Stomach smooth muscle (tissue), 2 donors: Measurements from ENCODE around the gene IL1R2.

Experiments used
- H3K27ac ChIP-seq: one replicate; pipeline ENCODE4 v1.7.0; 2013; ENCODE audit warnings: mild to moderate bottlenecking, low read length, inconsistent platforms
- H3K27me3 ChIP-seq, 2 donors: one replicate each; pipeline ENCODE4 v1.7.0; 2013; ENCODE audit warnings: low read length in 2 of 2; ENCODE audit not compliant: insufficient read depth in 2 of 2, control insufficient read depth in 1 of 2
- H3K36me3 ChIP-seq, 2 donors: one replicate each; pipeline ENCODE4 v1.7.0; 2013; ENCODE audit warnings: low read length in 2 of 2; ENCODE audit not compliant: control insufficient read depth in 2 of 2, insufficient read depth in 2 of 2
- H3K4me1 ChIP-seq: one replicate; pipeline ENCODE4 v1.7.0; 2013; ENCODE audit warnings: low read length; ENCODE audit not compliant: control insufficient read depth, insufficient read depth
- H3K4me3 ChIP-seq, 2 donors: one replicate each; pipeline ENCODE4 v1.7.0; 2013; ENCODE audit warnings: low read length in 2 of 2
- H3K9ac ChIP-seq, 2 donors: one replicate each; pipeline ENCODE4 v1.7.0; 2013; ENCODE audit warnings: low read length in 2 of 2, mild to moderate bottlenecking in 1 of 2
- H3K9me3 ChIP-seq, 2 donors: one replicate each; pipeline ENCODE4 v1.7.0; 2013; ENCODE audit warnings: low read length in 2 of 2; ENCODE audit not compliant: control insufficient read depth in 2 of 2
- donor health status: healthy.
- donor health status: Pancreatic carcinoma.

IL1R2 gene

DNA sequence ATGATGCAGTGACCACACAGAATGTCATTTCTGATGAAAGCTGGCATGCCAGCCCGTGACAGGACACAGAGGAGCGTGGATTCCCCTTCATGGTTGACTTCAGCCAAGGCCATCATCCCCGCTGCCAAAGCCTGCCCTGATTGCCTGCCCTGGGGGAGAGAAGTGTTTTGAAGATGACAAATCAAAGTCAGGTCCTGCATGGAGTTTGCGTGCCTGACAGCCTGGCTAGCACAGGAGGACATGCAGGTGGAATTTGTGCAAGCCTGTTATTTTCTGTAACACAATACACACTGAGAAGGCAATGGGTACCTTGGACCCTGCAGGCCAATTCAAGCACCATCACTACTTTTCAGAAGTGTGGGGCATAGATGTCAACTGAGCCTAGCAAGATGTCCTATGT is 5.4 kb upstream of the IL1R2 start:
- Histone ChIP-seq H3K27ac (no peak overlapping the region), H3K36me3 (no peaks in the 10 kb centered on the region), H3K4me3 (no peak overlapping the region), H3K9ac (no peak overlapping the region), H3K4me1 (no peaks in the 10 kb centered on the region), H3K9me3 (no peaks in the 10 kb centered on the region), H3K27me3 (no peaks in the 10 kb centered on the region)

DNA sequence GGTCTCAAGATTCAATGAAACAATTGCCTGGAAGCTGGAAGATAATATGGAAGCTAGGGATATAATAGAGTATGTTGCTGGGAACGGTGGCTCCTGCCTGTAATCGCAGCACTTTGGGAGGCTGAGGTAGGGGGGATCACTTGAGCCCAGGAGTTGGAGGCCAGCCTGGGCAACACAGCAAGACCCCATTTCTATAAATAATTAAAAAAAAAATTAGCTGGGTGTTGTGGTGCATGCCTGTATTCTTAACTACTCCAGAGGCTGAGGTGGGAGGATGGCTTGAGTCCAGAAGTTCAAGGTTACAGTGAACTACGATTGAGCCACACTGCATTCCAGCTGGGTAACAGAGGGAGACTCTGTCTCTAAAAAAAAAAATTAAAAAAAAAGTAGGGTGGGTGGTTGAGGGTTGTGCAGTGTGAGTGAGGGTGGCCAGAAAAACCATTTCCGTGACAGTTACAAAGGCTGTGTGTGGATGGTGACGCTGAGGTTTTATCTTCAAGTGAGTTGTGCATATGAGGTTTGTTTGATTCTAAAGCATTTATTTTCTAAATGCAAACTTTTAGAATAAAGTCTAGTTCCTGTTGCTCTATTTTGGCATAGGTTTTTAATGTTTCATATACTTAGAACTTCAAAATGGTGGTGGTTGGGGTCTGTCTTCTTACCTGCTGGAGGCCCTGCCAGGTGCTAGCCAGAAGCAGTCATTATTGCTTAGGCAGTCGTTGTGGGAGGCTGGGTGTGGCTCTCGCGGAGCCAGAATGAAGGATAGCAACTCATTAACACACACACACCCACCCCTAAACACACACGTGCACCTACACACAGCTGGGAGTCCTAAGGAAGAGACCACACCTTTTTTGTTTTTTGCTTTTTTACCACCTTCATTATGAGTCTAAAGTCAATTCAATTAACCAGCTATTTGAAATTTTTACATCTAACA is 4.7 kb upstream of the IL1R2 start:
- H3K9ac ChIP-seq: no peak overlapping the region
- H3K27ac ChIP-seq: no peak overlapping the region
- H3K4me3 ChIP-seq: no peak overlapping the region
- no peaks in the 10 kb centered on the region for H3K27me3 ChIP-seq
- H3K9me3 ChIP-seq: no peaks in the 10 kb centered on the region
- H3K4me1 ChIP-seq: no peaks in the 10 kb centered on the region
- no peaks in the 10 kb centered on the region for H3K36me3 ChIP-seq

DNA sequence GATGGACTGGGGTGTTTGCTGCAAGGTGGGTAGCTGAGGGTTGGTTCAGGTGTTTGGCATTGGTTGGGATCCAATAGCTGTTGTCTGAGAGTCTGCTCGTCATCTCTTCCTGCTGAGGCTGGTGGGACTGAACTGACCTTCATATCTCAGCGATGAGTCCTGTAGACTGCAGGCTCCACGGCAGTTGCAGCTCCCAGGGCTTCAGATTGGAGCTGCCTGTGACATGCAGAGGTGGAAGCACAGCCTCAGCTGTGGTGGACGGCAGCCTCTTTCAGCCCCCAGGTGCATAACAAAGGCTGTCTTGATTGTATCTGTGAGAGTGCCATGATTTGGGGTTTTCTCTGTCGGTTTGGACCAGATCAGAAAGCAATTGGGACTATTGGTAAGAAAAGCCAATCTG is 3.9 kb upstream of the IL1R2 start:
- Histone ChIP-seq H3K27me3 (no peaks in the 10 kb centered on the region), H3K4me1 (no peaks in the 10 kb centered on the region), H3K4me3 (no peak overlapping the region), H3K9ac (no peak overlapping the region), H3K9me3 (no peaks in the 10 kb centered on the region), H3K27ac (no peak overlapping the region), H3K36me3 (no peaks in the 10 kb centered on the region)

DNA sequence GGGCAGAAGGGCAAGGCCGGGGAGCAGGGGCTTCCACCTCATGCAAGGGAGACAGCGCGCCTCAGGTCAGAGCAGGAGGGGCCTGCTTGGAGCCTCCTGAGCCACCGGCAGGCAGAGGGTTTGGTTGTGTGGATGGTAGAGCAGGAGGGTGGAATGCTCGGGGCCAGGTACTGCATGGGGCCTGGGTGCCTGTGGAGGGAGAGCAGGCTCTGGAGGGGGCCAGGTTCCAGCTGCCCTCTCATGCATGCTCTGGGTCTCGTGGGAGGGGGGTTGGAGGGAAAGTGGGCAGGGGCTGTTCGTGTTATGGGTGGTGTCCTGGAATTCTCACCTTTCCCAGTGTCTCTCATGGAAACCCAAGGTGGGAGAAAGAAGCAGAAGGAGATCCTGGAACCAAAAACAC is 3.2 kb upstream of the IL1R2 start:
- Histone ChIP-seq H3K27me3 (no peaks in the 10 kb centered on the region), H3K27ac (no peak overlapping the region), H3K9me3 (no peaks in the 10 kb centered on the region), H3K4me3 (no peak overlapping the region), H3K4me1 (no peaks in the 10 kb centered on the region), H3K36me3 (no peaks in the 10 kb centered on the region), H3K9ac (no peak overlapping the region)

DNA sequence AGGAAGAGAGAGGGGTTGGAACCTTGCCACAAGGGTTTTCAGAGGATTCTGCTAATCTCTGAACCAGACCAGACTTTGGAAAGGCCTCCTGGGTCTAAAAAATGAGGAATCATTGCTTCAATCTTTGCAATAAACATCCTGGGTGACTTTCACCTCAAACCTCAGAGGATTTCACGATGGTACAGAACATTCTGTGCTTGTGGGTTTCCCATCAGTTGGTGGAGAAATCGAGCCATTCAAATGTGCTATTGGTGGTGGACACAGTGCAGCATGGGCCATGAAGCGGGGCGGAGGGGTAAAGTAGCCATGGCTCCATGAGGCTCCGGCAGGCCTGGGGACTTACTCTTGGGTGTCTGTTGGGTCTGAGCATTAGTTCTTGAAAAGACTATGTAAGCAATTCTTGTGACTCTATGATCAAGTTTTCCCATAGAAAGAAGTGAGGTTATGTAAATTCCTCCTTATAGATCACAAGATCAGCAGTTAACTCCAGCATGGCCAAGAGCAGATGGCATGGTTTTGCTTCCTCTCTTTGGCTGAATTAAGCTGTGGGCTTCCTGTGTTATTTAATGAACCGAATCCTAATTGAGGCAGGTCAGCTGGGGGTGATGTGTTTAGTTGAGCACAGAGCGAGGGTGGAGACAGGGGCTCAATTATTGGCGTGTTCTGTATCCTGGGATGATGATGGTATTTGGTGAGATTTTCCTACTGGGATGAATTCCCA is 1.9 kb upstream of the IL1R2 start:
- Histone ChIP-seq H3K36me3 (no peaks in the 10 kb centered on the region), H3K4me3 (no peak overlapping the region), H3K27me3 (no peaks in the 10 kb centered on the region), H3K4me1 (no peaks in the 10 kb centered on the region), H3K9me3 (no peaks in the 10 kb centered on the region), H3K9ac (no peak overlapping the region), H3K27ac (no peak overlapping the region)

DNA sequence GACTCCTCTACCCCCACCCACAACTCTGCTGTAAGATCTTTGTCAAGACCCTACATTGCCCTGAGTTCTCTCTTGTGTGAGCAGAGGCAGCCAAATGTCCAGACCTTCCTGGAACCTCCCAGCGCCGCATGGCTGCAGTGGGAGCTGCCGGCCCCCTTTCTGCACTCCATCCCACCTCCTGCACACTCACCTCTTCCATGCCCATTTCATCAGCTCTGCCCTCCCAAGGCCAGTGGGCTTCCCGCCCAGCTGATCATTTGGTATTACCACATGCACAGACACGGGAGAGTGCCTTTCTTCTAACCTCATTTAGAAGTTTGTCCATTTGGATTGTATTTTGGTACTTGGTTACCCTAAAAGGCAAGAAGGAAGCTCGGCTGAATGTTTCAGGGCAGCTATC is 2.0 kb downstream of the IL1R2 start:
- Histone ChIP-seq H3K27me3 (no peaks in the 10 kb centered on the region), H3K27ac (no peak overlapping the region), H3K4me3 (no peak overlapping the region), H3K36me3 (no peaks in the 10 kb centered on the region), H3K9me3 (no peaks in the 10 kb centered on the region), H3K4me1 (no peaks in the 10 kb centered on the region), H3K9ac (no peak overlapping the region)

DNA sequence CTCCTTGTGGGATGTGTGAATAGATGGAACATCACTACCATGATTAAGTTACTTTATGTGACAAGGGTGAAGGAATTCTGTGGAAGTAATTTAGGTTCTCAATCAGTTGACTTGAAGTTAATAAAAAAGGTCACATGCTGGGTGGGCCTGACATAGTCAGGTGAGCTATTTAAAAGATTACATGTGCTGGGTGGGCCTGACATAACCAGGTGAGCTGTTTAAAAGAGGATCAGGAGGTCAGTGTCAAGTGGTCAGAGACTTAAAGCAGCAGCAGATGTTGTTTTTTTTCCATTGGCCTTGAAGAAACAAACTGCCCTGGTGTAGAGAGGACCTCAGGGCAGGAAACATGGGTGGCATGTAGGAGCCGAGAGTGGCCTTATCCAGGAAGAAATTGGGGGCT is 3.3 kb downstream of the IL1R2 start:
- Histone ChIP-seq H3K4me3 (no peak overlapping the region), H3K9ac (no peak overlapping the region), H3K4me1 (no peaks in the 10 kb centered on the region), H3K9me3 (no peaks in the 10 kb centered on the region), H3K27me3 (peaks cover 0 to 1% of the 10 kb centered on the region in 2 donors), H3K36me3 (no peaks in the 10 kb centered on the region), H3K27ac (no peak overlapping the region)

DNA sequence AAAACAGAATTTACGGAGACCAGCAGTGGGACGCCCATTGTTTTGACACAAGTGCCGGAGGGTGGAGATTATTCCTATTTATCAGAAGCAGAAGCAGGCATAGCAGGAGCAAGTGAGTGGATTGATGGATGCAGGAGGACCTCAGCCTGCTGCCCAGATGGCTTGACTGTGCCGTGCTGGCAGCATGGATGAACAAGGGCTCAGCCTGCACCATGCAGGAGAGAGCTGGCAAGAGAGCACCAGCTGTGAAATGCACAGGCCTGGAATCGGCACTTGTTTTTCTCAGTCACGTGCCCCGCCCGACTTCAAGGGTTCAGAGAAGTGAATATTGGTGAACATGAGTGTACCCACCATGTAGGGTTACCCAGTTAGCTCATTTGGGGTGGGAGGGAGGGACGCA is 4.0 kb downstream of the IL1R2 start:
- no peak overlapping the region for H3K9ac ChIP-seq
- H3K36me3 ChIP-seq: no peaks in the 10 kb centered on the region
- H3K27me3 ChIP-seq: peaks cover 0 to 3% of the 10 kb centered on the region in 2 donors
- H3K4me3 ChIP-seq: no peak overlapping the region
- H3K9me3 ChIP-seq: no peaks in the 10 kb centered on the region
- H3K27ac ChIP-seq: no peak overlapping the region
- no peaks in the 10 kb centered on the region for H3K4me1 ChIP-seq

DNA sequence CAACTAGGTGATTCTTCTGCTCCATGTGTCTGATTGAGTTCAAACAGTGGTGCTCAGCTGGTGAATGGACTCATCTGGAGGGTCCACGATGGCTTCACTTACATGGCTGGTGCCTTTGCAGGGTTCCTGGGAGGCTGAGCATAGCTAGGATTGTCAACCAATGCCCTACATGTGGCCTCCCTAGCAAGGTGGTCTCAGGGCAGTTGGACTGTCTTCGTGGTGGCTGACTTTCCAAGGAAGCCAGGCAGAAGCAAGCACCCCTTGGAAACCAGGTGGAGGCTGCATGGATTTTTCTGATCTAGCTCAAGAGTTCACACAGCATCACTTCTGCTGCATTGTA is 6.8 kb downstream of the IL1R2 start:
- Histone ChIP-seq H3K4me1 (no peaks in the 10 kb centered on the region), H3K27me3 (peaks cover 0 to 3% of the 10 kb centered on the region in 2 donors), H3K27ac (no peak overlapping the region), H3K36me3 (no peaks in the 10 kb centered on the region), H3K9ac (no peak overlapping the region), H3K9me3 (no peaks in the 10 kb centered on the region), H3K4me3 (no peak overlapping the region)

DNA sequence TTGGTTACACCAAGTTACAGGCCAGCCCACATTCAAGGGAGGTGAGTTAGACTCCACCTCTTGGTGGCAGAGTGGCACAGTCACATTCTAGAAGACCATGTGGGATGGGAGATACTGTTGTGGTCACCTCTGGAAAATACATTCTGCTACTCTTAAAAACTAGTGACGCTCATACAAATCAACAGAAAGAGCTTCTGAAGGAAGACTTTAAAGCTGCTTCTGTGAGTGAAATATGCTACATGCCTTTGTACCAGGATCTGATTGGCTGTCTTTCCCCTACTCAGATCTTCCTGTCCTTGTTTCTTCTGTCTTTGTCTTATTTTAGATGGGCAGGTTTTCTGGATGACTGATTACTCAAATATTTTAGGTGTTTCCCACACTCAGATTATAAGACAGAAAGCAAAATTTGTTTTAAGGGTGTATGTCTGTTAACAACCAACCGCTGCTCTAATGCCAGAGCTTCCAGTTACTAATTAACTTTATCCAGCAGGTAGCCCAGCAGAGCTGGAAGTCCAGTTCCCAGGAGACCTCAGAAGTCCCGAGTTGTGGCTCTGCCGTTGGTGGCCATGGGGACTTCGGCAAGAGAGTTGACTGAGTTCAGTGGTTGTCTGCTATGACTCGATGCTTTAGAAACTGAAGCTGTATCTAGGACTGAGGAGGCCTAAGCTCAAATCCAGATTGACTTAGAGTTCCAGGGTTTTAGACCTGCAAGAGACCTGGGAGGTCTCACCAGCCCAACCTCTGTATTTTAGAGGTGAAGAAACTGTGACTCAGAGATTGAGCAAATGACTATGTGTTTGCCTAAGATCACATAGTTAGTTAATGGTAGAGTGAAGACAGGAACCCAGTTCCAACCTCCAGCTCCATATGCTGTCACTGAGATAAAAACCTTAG is 7.4 kb downstream of the IL1R2 start:
- Histone ChIP-seq H3K36me3 (no peaks in the 10 kb centered on the region), H3K9ac (no peak overlapping the region), H3K27ac (no peak overlapping the region), H3K4me1 (no peaks in the 10 kb centered on the region), H3K9me3 (no peaks in the 10 kb centered on the region), H3K4me3 (no peak overlapping the region), H3K27me3 (peaks cover 0 to 3% of the 10 kb centered on the region in 2 donors)
